HepG2 (cell line): ENCODE measurements around the gene GHR. TPM values are rescaled to one million over a fixed set of nuclear protein-coding genes. Genes with fewer than 3 reads are reported as not detected.

Experiments used
- ATAC-seq: fragments of 200-7000 bp; cut with Tn5 transposase; 3 replicates; pipeline ENCODE4 v1.9.1; 2020; ENCODE audit warnings: mild to moderate bottlenecking, moderate library complexity
- Bru-seq: library from RNA; stranded (reverse); fragments of 400-500 nt; gene quantifications from one replicate; lab custom pipeline; 2021; lab: Mats Ljungman, UMichigan
- BruChase-seq, 2 experiments: library from RNA; stranded (reverse); fragments of 400-500 nt; gene quantifications; one replicate each; lab custom pipeline; 2021; lab: Mats Ljungman, UMichigan
- BruUV-seq: library from RNA; stranded (reverse); fragments of 400-500 nt; replicated peaks from 2 replicates; lab custom pipeline; 2021; lab: Mats Ljungman, UMichigan
- CTCF ChIA-PET: fragments of 300-600 bp; formaldehyde crosslinking; extraction: SDS; loops from one replicate; lab custom pipeline; 2021; ENCODE audit warnings: low total read pairs, inconsistent platforms, low intra/inter-chr PET ratio; lab: Yijun Ruan, JAX
- POLR2A ChIA-PET: fragments of 350-600 bp; sonication (Branson Sonifier 250); formaldehyde crosslinking; loops from one replicate; lab custom pipeline; 2020; ENCODE audit warnings: antibody characterized with exemption, inconsistent platforms; lab: Yijun Ruan, JAX
- DNase-seq: peaks from one replicate; pipeline ENCODE4 v3.0.0-alpha.2; 2015; ENCODE audit warnings: low spot score
- FAIRE-seq: peaks from 3 replicates; lab custom pipeline; 2011; peaks lifted over from hg19 to GRCh38; lab: Jason Lieb, UNC
- H2AFZ ChIP-seq: one replicate; pipeline ENCODE4 v1.6.1; 2011; ENCODE audit warnings: low read length, inconsistent platforms
- H3K27ac ChIP-seq: fragments of 300-600 bp; 3 replicates; pipeline ENCODE4 v1.8.0; 2011; ENCODE audit warnings: mixed run types, mild to moderate bottlenecking, mixed read lengths, low read length, inconsistent platforms; ENCODE audit not compliant: insufficient read depth; ENCODE audit errors: extremely low read length
- H3K27me3 ChIP-seq, 2 experiments: fragments of 200-600 bp in 1 of 2; 2 replicates in 1 of 2; 3 replicates in 1 of 2; pipeline versions ENCODE4 v1.6.0 to v1.8.0; 2011; ENCODE audit warnings: low read length in 2 of 2, mild to moderate bottlenecking in 2 of 2, moderate library complexity in 2 of 2, inconsistent platforms in 1 of 2; ENCODE audit not compliant: insufficient read depth in 2 of 2, control insufficient read depth in 1 of 2
- H3K36me3 ChIP-seq, 2 experiments: fragments of 200-600 bp in 1 of 2; replicated peaks in 1 of 2; 2 replicates in 1 of 2; 3 replicates in 1 of 2; pipeline versions ENCODE4 v1.5.1 to v1.8.0; 2011; ENCODE audit warnings: low read length in 2 of 2, inconsistent platforms in 1 of 2; ENCODE audit not compliant: insufficient read depth in 2 of 2, control insufficient read depth in 1 of 2
- H3K4me1 ChIP-seq: 2 replicates; pipeline ENCODE4 v1.5.1; 2012; ENCODE audit warnings: low read length, inconsistent platforms; ENCODE audit not compliant: insufficient read depth
- H3K4me2 ChIP-seq: 2 replicates; pipeline ENCODE4 v1.6.0; 2011; ENCODE audit warnings: low read depth, low read length, inconsistent platforms
- H3K4me3 ChIP-seq, 3 experiments: fragments of 200-600 bp in 1 of 3; sonication (generic), shearing (Covaris generic) in 1 of 3; replicated peaks in 1 of 3; 2 replicates each; pipeline ENCODE4 v1.5.1; 2011 to 2016; ENCODE audit warnings: low read length in 3 of 3, inconsistent platforms in 2 of 3, low read depth in 2 of 3, mild to moderate bottlenecking in 2 of 3, control low read depth in 1 of 3, mixed read lengths in 1 of 3; ENCODE audit not compliant: insufficient read depth in 1 of 3
- H3K79me2 ChIP-seq: one replicate; pipeline ENCODE4 v1.6.1; 2011; ENCODE audit warnings: low read length, inconsistent platforms; ENCODE audit not compliant: insufficient read depth
- H3K9ac ChIP-seq: 2 replicates; pipeline ENCODE4 v1.6.0; 2011; ENCODE audit warnings: mild to moderate bottlenecking, low read depth, low read length, inconsistent platforms; ENCODE audit not compliant: insufficient read depth
- H3K9me3 ChIP-seq: 2 replicates; pipeline ENCODE4 v1.5.1; 2012; ENCODE audit warnings: mild to moderate bottlenecking, low read length
- H4K20me1 ChIP-seq: 2 replicates; pipeline ENCODE4 v1.6.0; 2011; ENCODE audit warnings: inconsistent platforms, mild to moderate bottlenecking, low read length, moderate library complexity; ENCODE audit not compliant: insufficient read depth
- ATF7-NPFF ChIP-seq: sonication (generic); formaldehyde crosslinking; IDR thresholded peaks from 2 replicates; pipeline ENCODE4 v1.8.1; 2023; ENCODE audit warnings: mild to moderate bottlenecking, low read depth, missing genetic modification reagents, moderate library complexity
- NFE2L2 ChIP-seq: fragments of 150-350 bp; IDR thresholded peaks from 2 replicates; pipeline ENCODE4 v1.6.1; 2014; ENCODE audit warnings: low read length
- PRPF4 ChIP-seq: fragments of 200-400 bp; formaldehyde crosslinking; IDR thresholded peaks from 2 replicates; pipeline ENCODE4 v1.6.1; 2016; ENCODE audit warnings: low read length, low read depth; ENCODE audit not compliant: poor library complexity, severe bottlenecking
- SALL2 ChIP-seq: sonication (generic); formaldehyde crosslinking; IDR thresholded peaks from 2 replicates; pipeline ENCODE4 v1.8.1; 2023; ENCODE audit warnings: mild to moderate bottlenecking, missing genetic modification reagents, inconsistent platforms
- SKI ChIP-seq: fragments of 450-650 bp; IDR thresholded peaks from one replicate; pipeline ENCODE4 v1.6.1; 2018; ENCODE audit warnings: mild to moderate bottlenecking; ENCODE audit not compliant: partially characterized antibody
- ZNF121 ChIP-seq: sonication (generic); formaldehyde crosslinking; IDR thresholded peaks from 2 replicates; pipeline ENCODE4 v1.5.0; 2020; ENCODE audit warnings: mild to moderate bottlenecking, missing genetic modification reagents
- ZNF138 ChIP-seq: sonication (generic); formaldehyde crosslinking; IDR thresholded peaks from 2 replicates; pipeline ENCODE4 v1.5.0; 2020; ENCODE audit warnings: mild to moderate bottlenecking, low read depth, missing genetic modification reagents
- ZNF207 ChIP-seq: fragments of 450-650 bp; IDR thresholded peaks from 2 replicates; pipeline ENCODE4 v1.6.1; 2016; ENCODE audit warnings: antibody characterized with exemption, borderline replicate concordance
- ZNF292 ChIP-seq: sonication (generic); formaldehyde crosslinking; IDR thresholded peaks from 2 replicates; pipeline ENCODE4 v1.8.1; 2022; ENCODE audit warnings: mild to moderate bottlenecking, low read depth, missing genetic modification reagents, borderline replicate concordance
- ZNF431 ChIP-seq: sonication (generic); formaldehyde crosslinking; IDR thresholded peaks from 2 replicates; pipeline ENCODE4 v1.9.0; 2022; ENCODE audit warnings: missing genetic modification reagents, low read depth, mild to moderate bottlenecking, borderline replicate concordance
- ZNF460 ChIP-seq: sonication (generic); formaldehyde crosslinking; IDR thresholded peaks from 2 replicates; pipeline ENCODE4 v1.5.1; 2020; ENCODE audit warnings: missing genetic modification reagents, mild to moderate bottlenecking, borderline replicate concordance
- ZNF563 ChIP-seq: sonication (generic); formaldehyde crosslinking; IDR thresholded peaks from 2 replicates; pipeline ENCODE4 v1.8.0; 2022; ENCODE audit warnings: mild to moderate bottlenecking, moderate library complexity, missing genetic modification reagents
- ZNF576 ChIP-seq: sonication (generic); formaldehyde crosslinking; IDR thresholded peaks from 2 replicates; pipeline ENCODE4 v1.4.0; 2020; ENCODE audit warnings: mild to moderate bottlenecking, missing genetic modification reagents
- WGBS: methylation state at CpG from one replicate; pipeline ENCODE4 v1.1.6; 2017; ENCODE audit warnings: low lambda C conversion rate; 5-methylcytosine and 5-hydroxymethylcytosine counted together
- in situ Hi-C: cut with HindIII; loops from 2 replicates; pipeline ENCODE4 v1.10.0; 2017; ENCODE audit warnings: low pct_unique_long_range_greater_than_20kb; ENCODE audit not compliant: extremely low pct_ligation_motif_present
- intact Hi-C: fragments of 100-400 bp; cut with micrococcal nuclease; formaldehyde crosslinking; loops from one replicate; pipeline ENCODE4 v1.10.0; 2022; ENCODE audit not compliant: unreplicated experiment
- long read RNA-seq, 2 experiments: library from RNA in 1 of 2; library from polyadenylated mRNA in 1 of 2; stranded (forward) in 1 of 2; unstranded in 1 of 2; transcript quantifications; one replicate each; pipeline ENCODE4 v2.0.0, GENCODE V29; 2019 to 2022
- polyA minus RNA-seq, 3 experiments: library from RNA; depleted of rRNA, polyadenylated mRNA; stranded (reverse); fragments of >200 nt; gene quantifications; 2 replicates each; pipeline ENCODE4 v1.2.3, GENCODE V29; 2011; ENCODE audit warnings: low replicate concordance in 1 of 3
- polyA plus RNA-seq, 8 experiments: library from polyadenylated mRNA; depleted of rRNA in 3 of 8; stranded (reverse) in 7 of 8; unstranded in 1 of 8; fragments of >200 nt; fragmentation: Illumina TruSeq in 4 of 8; extraction: Trizol in 4 of 8; gene quantifications; 2 replicates each; pipeline versions ENCODE4 v1.2.1 to v1.2.3, GENCODE V29; 2011 to 2016; ENCODE audit warnings: low read depth in 4 of 8, missing spikeins in 1 of 8, mixed read lengths in 1 of 8; ENCODE audit not compliant: insufficient read depth in 1 of 8
- total RNA-seq, 5 experiments: library from RNA; depleted of rRNA; stranded (reverse); fragments of >200 nt; fragmentation: Illumina TruSeq; extraction: Trizol; gene quantifications; 2 replicates each; pipeline ENCODE4 v1.2.3, GENCODE V29; 2016; ENCODE audit warnings: low read depth in 1 of 5
- TF ChIP-seq, protein P1 (sequence below): sonication (generic); formaldehyde crosslinking; IDR thresholded peaks from 2 replicates; pipeline ENCODE4 v1.4.0; 2020; ENCODE audit warnings: low read depth, missing genetic modification reagents

GHR gene
- total RNA-seq (2016; rRNA removed; fragmentation: Illumina TruSeq; extraction: Trizol) = not detected in 2 replicates
- total RNA-seq (2016; cell fraction: cytosol; rRNA removed; fragmentation: Illumina TruSeq; extraction: Trizol; ENCODE audit: low read depth) = not detected in 2 replicates
- total RNA-seq (2016; cell fraction: insoluble cytoplasmic fraction; rRNA removed; fragmentation: Illumina TruSeq; extraction: Trizol) = not detected in 2 replicates
- not detected in 2 replicates for total RNA-seq (2016; cell fraction: membrane; rRNA removed; fragmentation: Illumina TruSeq; extraction: Trizol)
- total RNA-seq (2016; cell fraction: nucleus; rRNA removed; fragmentation: Illumina TruSeq; extraction: Trizol) = not detected in 2 replicates
- polyA plus RNA-seq (2011; rRNA removed) = 0.07 TPM in 1 of 2 replicates, not detected in the other
- polyA plus RNA-seq (2011; cell fraction: cytosol; rRNA removed) = not detected in 2 replicates
- not detected in 2 replicates for polyA plus RNA-seq (2011; cell fraction: nucleus; rRNA removed)
- not detected in 2 replicates for polyA plus RNA-seq (2012)
- not detected in 2 replicates for polyA plus RNA-seq (2016; cell fraction: cytosol; fragmentation: Illumina TruSeq; extraction: Trizol; ENCODE audit: low read depth)
- not detected in 2 replicates for polyA plus RNA-seq (2016; cell fraction: insoluble cytoplasmic fraction; fragmentation: Illumina TruSeq; extraction: Trizol; ENCODE audit: low read depth)
- not detected in 2 replicates for polyA plus RNA-seq (2016; cell fraction: membrane; fragmentation: Illumina TruSeq; extraction: Trizol; ENCODE audit: low read depth)
- not detected in 2 replicates for polyA plus RNA-seq (2016; cell fraction: nucleus; fragmentation: Illumina TruSeq; extraction: Trizol; ENCODE audit: insufficient read depth, low read depth)
- polyA minus RNA-seq (2011; rRNA and poly(A)+ RNA removed; ENCODE audit: low replicate concordance) = not detected in 2 replicates
- not detected in 2 replicates for polyA minus RNA-seq (2011; cell fraction: cytosol; rRNA and poly(A)+ RNA removed)
- not detected in 2 replicates for polyA minus RNA-seq (2011; cell fraction: nucleus; rRNA and poly(A)+ RNA removed)
- percentile 9 among the genes with signal in this experiment for Bru-seq, nascent RNA
- BruChase-seq, experiment 1, labeled RNA remaining after a 6-hour chase = percentile 12 among the genes with signal in this experiment
- BruChase-seq, experiment 2, labeled RNA remaining after a 2-hour chase = percentile 11 among the genes with signal in this experiment
- long read RNA-seq, experiment 1 = 0 reads
- long read RNA-seq, experiment 2 = 0 reads

- Histone ChIP-seq H2AFZ (peak within 1 kb of the TSS; percentile 44), H3K4me1 (peaks cover 12% of the 10 kb centered on the region), H3K27me3 (peaks cover 0 to 24% of the 10 kb centered on the region in 2 experiments; a peak in 3 of 5 replicates), H4K20me1 (no peaks in the 10 kb centered on the region), H3K36me3 (no peaks in the 10 kb centered on the region), H3K9ac (no peak within 1 kb of the TSS), H3K9me3 (no peaks in the 10 kb centered on the region), H3K4me3 (peak within 1 kb of the TSS; percentile 49 to 71 (median 52); a peak in 5 of 6 replicates), H3K4me2 (peak within 1 kb of the TSS; percentile 77), H3K79me2 (no peaks in the 10 kb centered on the region), H3K27ac (no peak within 1 kb of the TSS)
- 5% methylated on average over 29 of the region's 60 CpGs for WGBS
- no TSS peak for BruUV-seq
- intact Hi-C loops (loop anchor here (1.0 to 5.0 kb wide), 3 partner anchors 160 to 344 kb away; no protein-coding TSS in a partner anchor), in situ Hi-C loops (no loop called here)
- peak; percentile 72 for DNase-seq
- CTCF ChIA-PET = interaction anchor here (0.6 to 1.9 kb wide), 3 partner anchors 83 to 233 kb away, joined by 3 to 11 read pairs (median 4); no protein-coding TSS in a partner anchor
- POLR2A ChIA-PET = no interaction called here
- peak; percentile 92 for FAIRE-seq
- peak; percentile 96 for ATAC-seq
- TF ChIP-seq SALL2 (CRISPR knock-in tag) (no peak), ZNF431 (CRISPR knock-in tag) (no peak), NFE2L2 (no peak), ZNF121 (CRISPR knock-in tag) (no peak), ZNF138 (CRISPR knock-in tag) (no peak), ZNF563 (CRISPR knock-in tag) (no peak), ATF7-NPFF (CRISPR knock-in tag) (no peak), SKI (no peak), ZNF460 (CRISPR knock-in tag) (no peak), ZNF207 (no peak), ZNF292 (no peak), ZNF576 (CRISPR knock-in tag) (no peak), PRPF4 (no peak)
- TF ChIP-seq, protein P1, sequence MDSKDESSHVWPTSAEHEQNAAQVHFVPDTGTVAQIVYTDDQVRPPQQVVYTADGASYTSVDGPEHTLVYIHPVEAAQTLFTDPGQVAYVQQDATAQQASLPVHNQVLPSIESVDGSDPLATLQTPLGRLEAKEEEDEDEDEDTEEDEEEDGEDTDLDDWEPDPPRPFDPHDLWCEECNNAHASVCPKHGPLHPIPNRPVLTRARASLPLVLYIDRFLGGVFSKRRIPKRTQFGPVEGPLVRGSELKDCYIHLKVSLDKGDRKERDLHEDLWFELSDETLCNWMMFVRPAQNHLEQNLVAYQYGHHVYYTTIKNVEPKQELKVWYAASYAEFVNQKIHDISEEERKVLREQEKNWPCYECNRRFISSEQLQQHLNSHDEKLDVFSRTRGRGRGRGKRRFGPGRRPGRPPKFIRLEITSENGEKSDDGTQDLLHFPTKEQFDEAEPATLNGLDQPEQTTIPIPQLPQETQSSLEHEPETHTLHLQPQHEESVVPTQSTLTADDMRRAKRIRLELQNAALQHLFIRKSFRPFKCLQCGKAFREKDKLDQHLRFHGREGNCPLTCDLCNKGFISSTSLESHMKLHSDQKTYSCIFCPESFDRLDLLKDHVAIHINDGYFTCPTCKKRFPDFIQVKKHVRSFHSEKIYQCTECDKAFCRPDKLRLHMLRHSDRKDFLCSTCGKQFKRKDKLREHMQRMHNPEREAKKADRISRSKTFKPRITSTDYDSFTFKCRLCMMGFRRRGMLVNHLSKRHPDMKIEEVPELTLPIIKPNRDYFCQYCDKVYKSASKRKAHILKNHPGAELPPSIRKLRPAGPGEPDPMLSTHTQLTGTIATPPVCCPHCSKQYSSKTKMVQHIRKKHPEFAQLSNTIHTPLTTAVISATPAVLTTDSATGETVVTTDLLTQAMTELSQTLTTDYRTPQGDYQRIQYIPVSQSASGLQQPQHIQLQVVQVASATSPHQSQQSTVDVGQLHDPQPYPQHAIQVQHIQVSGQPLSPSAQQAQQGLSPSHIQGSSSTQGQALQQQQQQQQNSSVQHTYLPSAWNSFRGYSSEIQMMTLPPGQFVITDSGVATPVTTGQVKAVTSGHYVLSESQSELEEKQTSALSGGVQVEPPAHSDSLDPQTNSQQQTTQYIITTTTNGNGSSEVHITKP (CRISPR knock-in tag) = no peak
Measured at GRCh38 chr5:42423285-42424165, at the start of gene GHR. Gene GHR, plus strand, starts transcription at chr5:42423439. Its CDS starts 142,436 bp downstream, at chr5:42565875.
